B cell (primary cell): ENCODE measurements around the gene GART. TPM values are rescaled to one million over a fixed set of nuclear protein-coding genes. Genes with fewer than 3 reads are reported as not detected.

Experiments used
- ATAC-seq: fragments of 200-7000 bp; cut with Tn5 transposase; one replicate; pipeline ENCODE4 v1.10.0; 2021; ENCODE audit warnings: low read depth, mild to moderate bottlenecking, moderate number of reproducible peaks, moderate library complexity
- CTCF ChIA-PET: fragments of 350-600 bp; sonication (Branson Sonifier 250); formaldehyde crosslinking; loops from one replicate; lab custom pipeline; 2021; ENCODE audit warnings: antibody characterized with exemption, inconsistent platforms; lab: Charles Lee
- POLR2A ChIA-PET: fragments of 350-600 bp; sonication (Branson Sonifier 250); formaldehyde crosslinking; loops from one replicate; lab custom pipeline; 2021; ENCODE audit warnings: antibody characterized with exemption; lab: Charles Lee
- DNase-seq: peaks from one replicate; pipeline ENCODE4 v3.0.0; 2013
- H2AFZ ChIP-seq: 2 replicates; pipeline ENCODE4 v1.6.1; 2012; ENCODE audit warnings: mild to moderate bottlenecking, low read depth, low read length; ENCODE audit not compliant: insufficient read depth, poor library complexity, severe bottlenecking
- H3K27ac ChIP-seq, 2 donors: 1 replicate in 1 of 2; 2 replicates in 1 of 2; pipeline ENCODE4 v1.5.1; 2012 to 2013; ENCODE audit warnings: low read length in 2 of 2, mild to moderate bottlenecking in 2 of 2, moderate library complexity in 1 of 2
- H3K27me3 ChIP-seq, 4 experiments: fragments of 200-600 bp in 1 of 4; sonication (generic) in 1 of 4; replicated peaks in 1 of 4; 1 replicate in 2 of 4; 2 replicates in 2 of 4; pipeline versions ENCODE4 v1.6.1 to v1.7.0; 2013 to 2016; ENCODE audit warnings: low read length in 3 of 4, mild to moderate bottlenecking in 2 of 4, mixed read lengths in 1 of 4, moderate library complexity in 1 of 4; ENCODE audit not compliant: insufficient read depth in 4 of 4, control insufficient read depth in 3 of 4; ENCODE audit errors: control extremely low read depth in 1 of 4
- H3K36me3 ChIP-seq, 2 experiments: replicated peaks in 1 of 2; 1 replicate in 1 of 2; 2 replicates in 1 of 2; pipeline versions ENCODE4 v1.6.1 to v1.7.1; 2013; ENCODE audit warnings: low read length in 1 of 2; ENCODE audit not compliant: insufficient read depth in 2 of 2, control insufficient read depth in 1 of 2; ENCODE audit errors: control extremely low read depth in 1 of 2, extremely low read depth in 1 of 2
- H3K4me1 ChIP-seq, 2 donors: fragments of 200-600 bp in 1 of 2; sonication (generic) in 1 of 2; 1 replicate in 1 of 2; 2 replicates in 1 of 2; pipeline versions ENCODE4 v1.5.1 to v1.6.1; 2013 to 2017; ENCODE audit warnings: low read length in 2 of 2; ENCODE audit not compliant: control insufficient read depth in 2 of 2, insufficient read depth in 2 of 2
- H3K4me2 ChIP-seq: replicated peaks from 2 replicates; pipeline ENCODE3; 2012; ENCODE audit warnings: mild to moderate bottlenecking, low read depth, low read length; ENCODE audit not compliant: poor library complexity, severe bottlenecking
- H3K4me3 ChIP-seq, 5 experiments: fragments of 200-600 bp in 1 of 5; sonication (generic) in 1 of 5; 1 replicate in 3 of 5; 2 replicates in 2 of 5; pipeline versions ENCODE4 v1.5.1 to v1.7.0; 2011 to 2016; ENCODE audit warnings: low read length in 4 of 5, mild to moderate bottlenecking in 4 of 5, low read depth in 2 of 5, control low read depth in 1 of 5, moderate library complexity in 1 of 5; ENCODE audit not compliant: insufficient read depth in 1 of 5; ENCODE audit errors: control extremely low read depth in 1 of 5, extremely low read depth in 1 of 5
- H3K79me2 ChIP-seq: fragments of 200-600 bp; sonication (generic); one replicate; pipeline ENCODE4 v1.6.0; 2016; ENCODE audit warnings: low read length; ENCODE audit not compliant: control insufficient read depth, insufficient read depth
- H3K9ac ChIP-seq: fragments of 200-600 bp; sonication (generic); 2 replicates; pipeline ENCODE4 v1.6.1; 2017; ENCODE audit warnings: mild to moderate bottlenecking, low read length, moderate library complexity
- H3K9me3 ChIP-seq, 3 donors: one replicate each; pipeline versions ENCODE4 v1.6.1 to v1.7.1; 2013; ENCODE audit warnings: low read length in 2 of 3; ENCODE audit not compliant: control insufficient read depth in 2 of 3, insufficient read depth in 1 of 3; ENCODE audit errors: control extremely low read depth in 1 of 3
- H4K20me1 ChIP-seq: 2 replicates; pipeline ENCODE4 v1.6.0; 2012; ENCODE audit warnings: mild to moderate bottlenecking, low read length; ENCODE audit not compliant: insufficient read depth, control insufficient read depth, poor library complexity, severe bottlenecking
- H3K27ac Mint-ChIP-seq: one replicate; pipeline ENCODE4 v1.8.0; 2021; ENCODE audit warnings: mixed read lengths
- H3K27me3 Mint-ChIP-seq: one replicate; pipeline ENCODE4 v1.8.0; 2021; ENCODE audit warnings: mixed read lengths
- H3K4me1 Mint-ChIP-seq: one replicate; pipeline ENCODE4 v1.8.0; 2021; ENCODE audit warnings: mixed read lengths
- H3K4me3 Mint-ChIP-seq: one replicate; pipeline ENCODE4 v1.8.0; 2021; ENCODE audit warnings: mixed read lengths
- H3K9me3 Mint-ChIP-seq: one replicate; pipeline ENCODE4 v1.8.0; 2022; ENCODE audit warnings: mixed read lengths; ENCODE audit not compliant: insufficient read depth
- EZH2 ChIP-seq: IDR thresholded peaks from 2 replicates; pipeline ENCODE4 v1.6.1; 2012; ENCODE audit warnings: borderline replicate concordance, low read depth, mild to moderate bottlenecking, moderate library complexity, low read length; ENCODE audit not compliant: insufficient read depth, poor library complexity, severe bottlenecking
- WGBS: methylation state at CpG from one replicate; pipeline ENCODE4 v1.1.5; 2013; ENCODE audit warnings: missing lambda C conversion rate; ENCODE audit not compliant: insufficient coverage; 5-methylcytosine and 5-hydroxymethylcytosine counted together
- intact Hi-C: fragments of 100-400 bp; cut with micrococcal nuclease; formaldehyde crosslinking; loops from one replicate; pipeline ENCODE4 v1.10.0; 2022
- polyA plus RNA-seq: library from polyadenylated mRNA; depleted of rRNA; stranded (reverse); fragments of >200 nt; gene quantifications from 2 replicates; pipeline ENCODE4 v1.2.3, GENCODE V29; 2012
- total RNA-seq, 2 donors: library from RNA; stranded (reverse); fragments of 120-200 nt in 1 of 2; gene quantifications; 1 replicate in 1 of 2; 2 replicates in 1 of 2; pipeline versions ENCODE4 v1.2.3 to v1.2.4, GENCODE V29; 2013 to 2022
- TF ChIP-seq, protein P1 (sequence below): fragments of 200-600 bp; IDR thresholded peaks from one replicate; pipeline ENCODE4 v1.8.0; 2022; ENCODE audit warnings: antibody characterized with exemption, mild to moderate bottlenecking

Gene GART
- total and polyA plus RNA-seq, 2 donors (not counting 1 experiment from before 2014, with no cell fraction given): 8.7 to 58.3 TPM

DNA sequence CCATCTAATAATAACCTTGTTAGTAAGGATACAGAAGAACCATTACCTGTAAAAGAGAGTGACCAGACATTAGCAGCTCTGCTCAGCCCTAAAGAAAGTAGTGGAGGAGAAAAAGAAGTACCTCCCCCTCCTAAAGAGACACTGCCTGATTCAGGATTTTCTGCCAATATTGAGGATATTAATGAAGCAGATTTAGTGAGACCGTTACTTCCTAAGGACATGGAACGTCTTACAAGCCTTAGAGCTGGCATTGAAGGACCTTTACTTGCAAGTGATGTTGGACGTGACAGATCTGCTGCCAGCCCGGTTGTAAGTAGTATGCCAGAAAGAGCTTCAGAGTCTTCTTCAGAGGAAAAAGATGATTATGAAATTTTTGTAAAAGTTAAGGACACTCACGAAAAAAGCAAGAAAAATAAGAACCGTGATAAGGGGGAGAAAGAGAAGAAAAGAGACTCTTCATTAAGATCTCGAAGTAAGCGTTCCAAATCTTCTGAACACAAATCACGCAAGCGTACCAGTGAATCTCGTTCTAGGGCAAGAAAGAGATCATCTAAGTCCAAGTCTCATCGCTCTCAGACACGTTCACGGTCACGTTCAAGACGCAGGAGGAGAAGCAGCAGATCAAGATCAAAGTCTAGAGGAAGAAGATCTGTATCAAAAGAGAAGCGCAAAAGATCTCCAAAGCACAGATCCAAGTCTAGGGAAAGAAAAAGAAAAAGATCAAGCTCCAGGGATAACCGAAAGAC is 12.5 kb upstream of the GART start:
- H3K4me2 ChIP-seq: no peak overlapping the region
- peaks cover 100% of the 10 kb centered on the region for H3K79me2 ChIP-seq
- Mint-ChIP-seq H3K9me3 (peaks cover 4% of the 10 kb centered on the region), H3K27ac (no peak overlapping the region), H3K4me3 (no peak overlapping the region), H3K27me3 (no peaks in the 10 kb centered on the region), H3K4me1 (peaks cover 27% of the 10 kb centered on the region)
- no peak overlapping the region for H2AFZ ChIP-seq
- no peaks in the 10 kb centered on the region for H3K27me3 ChIP-seq
- no peak overlapping the region for H3K27ac ChIP-seq
- peaks cover 40 to 95% of the 10 kb centered on the region in 2 experiments for H3K36me3 ChIP-seq
- intact Hi-C loops: no loop called here
- no peak for DNase-seq
- H3K9me3 ChIP-seq: no peaks in the 10 kb centered on the region
- H3K4me3 ChIP-seq: no peak overlapping the region
- ChIA-PET CTCF (no interaction called here), POLR2A (no interaction called here)
- peaks cover 0 to 6% of the 10 kb centered on the region in 2 donors for H3K4me1 ChIP-seq
- no peak for ATAC-seq
- WGBS: over 99% methylated on average over 16 of the region's 18 CpGs
- no peak for TF ChIP-seq EZH2
- TF ChIP-seq, protein P1, sequence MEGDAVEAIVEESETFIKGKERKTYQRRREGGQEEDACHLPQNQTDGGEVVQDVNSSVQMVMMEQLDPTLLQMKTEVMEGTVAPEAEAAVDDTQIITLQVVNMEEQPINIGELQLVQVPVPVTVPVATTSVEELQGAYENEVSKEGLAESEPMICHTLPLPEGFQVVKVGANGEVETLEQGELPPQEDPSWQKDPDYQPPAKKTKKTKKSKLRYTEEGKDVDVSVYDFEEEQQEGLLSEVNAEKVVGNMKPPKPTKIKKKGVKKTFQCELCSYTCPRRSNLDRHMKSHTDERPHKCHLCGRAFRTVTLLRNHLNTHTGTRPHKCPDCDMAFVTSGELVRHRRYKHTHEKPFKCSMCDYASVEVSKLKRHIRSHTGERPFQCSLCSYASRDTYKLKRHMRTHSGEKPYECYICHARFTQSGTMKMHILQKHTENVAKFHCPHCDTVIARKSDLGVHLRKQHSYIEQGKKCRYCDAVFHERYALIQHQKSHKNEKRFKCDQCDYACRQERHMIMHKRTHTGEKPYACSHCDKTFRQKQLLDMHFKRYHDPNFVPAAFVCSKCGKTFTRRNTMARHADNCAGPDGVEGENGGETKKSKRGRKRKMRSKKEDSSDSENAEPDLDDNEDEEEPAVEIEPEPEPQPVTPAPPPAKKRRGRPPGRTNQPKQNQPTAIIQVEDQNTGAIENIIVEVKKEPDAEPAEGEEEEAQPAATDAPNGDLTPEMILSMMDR: no peak
- peaks cover 96% of the 10 kb centered on the region for H4K20me1 ChIP-seq
- no peak overlapping the region for H3K9ac ChIP-seq

DNA sequence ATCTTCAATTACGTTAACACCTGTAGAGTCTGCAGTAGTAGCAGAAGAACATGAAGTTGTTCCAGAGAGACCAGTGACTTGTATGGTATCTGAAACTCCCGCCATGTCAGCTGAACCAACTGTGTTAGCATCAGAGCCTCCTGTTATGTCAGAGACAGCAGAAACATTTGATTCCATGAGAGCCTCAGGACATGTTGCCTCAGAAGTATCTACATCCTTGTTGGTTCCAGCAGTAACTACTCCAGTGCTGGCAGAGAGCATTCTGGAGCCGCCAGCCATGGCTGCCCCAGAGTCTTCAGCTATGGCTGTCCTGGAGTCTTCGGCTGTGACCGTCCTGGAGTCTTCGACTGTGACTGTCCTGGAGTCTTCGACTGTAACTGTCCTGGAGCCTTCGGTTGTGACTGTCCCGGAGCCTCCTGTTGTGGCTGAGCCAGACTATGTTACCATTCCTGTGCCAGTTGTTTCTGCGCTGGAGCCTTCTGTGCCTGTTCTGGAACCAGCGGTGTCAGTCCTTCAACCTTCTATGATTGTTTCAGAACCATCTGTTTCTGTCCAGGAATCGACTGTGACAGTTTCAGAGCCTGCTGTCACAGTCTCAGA is 11.2 kb upstream of the GART start:
- Mint-ChIP-seq H3K9me3 (peaks cover 4% of the 10 kb centered on the region), H3K4me1 (peaks cover 29% of the 10 kb centered on the region), H3K4me3 (no peak overlapping the region), H3K27me3 (no peaks in the 10 kb centered on the region), H3K27ac (no peak overlapping the region)
- H4K20me1 ChIP-seq: peaks cover 92% of the 10 kb centered on the region
- TF ChIP-seq, protein P1: no peak
- no peak for TF ChIP-seq EZH2
- no peak overlapping the region for H3K4me3 ChIP-seq
- no peak overlapping the region for H3K4me2 ChIP-seq
- POLR2A ChIA-PET: no interaction called here
- WGBS: 98% methylated on average over 12 of the region's 12 CpGs
- intact Hi-C loops: no loop called here
- H3K27me3 ChIP-seq: no peaks in the 10 kb centered on the region
- CTCF ChIA-PET: no interaction called here
- no peaks in the 10 kb centered on the region for H3K9me3 ChIP-seq
- no peak for ATAC-seq
- peaks cover 100% of the 10 kb centered on the region for H3K79me2 ChIP-seq
- peaks cover 31 to 89% of the 10 kb centered on the region in 2 experiments for H3K36me3 ChIP-seq
- H2AFZ ChIP-seq: no peak overlapping the region
- H3K27ac ChIP-seq: no peak overlapping the region
- DNase-seq: no peak
- H3K4me1 ChIP-seq: peaks cover 0 to 6% of the 10 kb centered on the region in 2 donors
- H3K9ac ChIP-seq: no peak overlapping the region
